Ishikawa (cell line): Measurements from ENCODE around the gene HERC3.

Experiments used
- EP300 ChIP-seq: IDR thresholded peaks from 2 replicates; pipeline ENCODE4 v1.6.1; 2012; ENCODE audit warnings: borderline replicate concordance
- FOXM1 ChIP-seq: IDR thresholded peaks from 2 replicates; pipeline ENCODE4 v1.6.1; 2012; ENCODE audit warnings: low read depth, borderline replicate concordance
- NFIC ChIP-seq: IDR thresholded peaks from 2 replicates; pipeline ENCODE4 v1.6.1; 2012
- RAD21 ChIP-seq: IDR thresholded peaks from 2 replicates; pipeline ENCODE4 v1.6.1; 2012; ENCODE audit warnings: low read depth
- REST ChIP-seq: IDR thresholded peaks from 2 replicates; pipeline ENCODE4 v1.6.1; 2012; ENCODE audit warnings: low read depth, mild to moderate bottlenecking
- YY1 ChIP-seq: IDR thresholded peaks from 2 replicates; pipeline ENCODE4 v1.6.1; 2012; ENCODE audit warnings: low read depth

- TF ChIP-seq RAD21 (no peak), YY1 (no peak), EP300 (no peak), NFIC (no peak), REST (no peak), FOXM1 (no peak)
Measured at GRCh38 chr4:88646528-88647280, 54.4 kb downstream of the HERC3 start.
